T-helper 2 cell treated with Interferon-gamma antibody and Interleukin-4, amounts not matched to agents 100 ng/mL and 5 ng/mL, for 36 hours (primary cell): ENCODE data around the gene LHPP. TPM values are rescaled to one million over a fixed set of nuclear protein-coding genes. Genes with fewer than 3 reads are reported as not detected.

Source experiments
- intact Hi-C: fragments of 100-400 bp; cut with micrococcal nuclease; formaldehyde crosslinking; loops from one replicate; pipeline ENCODE4 v1.15.1; 2023
- total RNA-seq: library from RNA; stranded (reverse); gene quantifications from 2 replicates; pipeline ENCODE4 v1.2.3, GENCODE V29; 2022

The LHPP gene
- total RNA-seq, 1 donor from 2014 or later: 18.0 TPM

DNA sequence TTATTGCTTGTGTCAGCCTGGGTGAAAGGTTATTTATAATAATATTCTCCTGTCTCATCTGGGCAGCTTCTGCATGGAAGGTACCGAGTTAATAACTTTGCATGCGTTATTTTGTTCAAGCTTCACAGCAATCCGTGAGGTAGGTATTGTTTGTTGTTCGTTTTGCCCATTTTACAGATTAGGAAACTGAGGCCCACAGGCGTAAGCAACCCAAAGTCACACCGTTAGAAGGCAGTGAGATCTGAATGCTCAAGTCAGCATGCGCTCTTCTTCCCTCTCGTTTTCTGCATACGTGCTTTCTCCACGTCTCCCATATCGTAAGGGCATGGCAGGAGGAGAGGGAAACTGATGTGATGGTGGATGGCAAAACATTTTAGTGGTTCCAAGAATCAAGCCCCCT is 34.1 kb downstream of the LHPP start:
- intact Hi-C loops: no loop called here

DNA sequence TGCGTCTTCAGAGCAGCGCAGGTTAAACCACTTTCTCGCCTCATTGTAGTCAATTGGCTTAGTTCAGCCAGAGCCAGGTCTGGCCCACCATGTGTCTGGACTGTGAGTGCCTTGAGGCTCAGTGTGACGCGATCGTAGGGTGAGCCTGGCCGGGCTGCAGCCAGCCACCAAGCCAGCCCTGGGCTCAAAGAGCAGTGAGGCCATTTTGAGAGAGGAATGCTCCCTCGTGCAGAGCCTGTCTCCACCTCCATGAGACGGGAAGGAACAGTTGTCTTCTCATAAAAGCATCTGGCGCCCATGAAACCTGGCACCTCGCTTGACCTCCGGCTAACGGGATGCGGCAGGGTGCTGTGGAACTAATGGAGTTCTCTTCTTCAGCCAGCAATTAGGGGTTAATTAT is 34.5 kb downstream of the LHPP start:
- intact Hi-C loops: no loop called here

DNA sequence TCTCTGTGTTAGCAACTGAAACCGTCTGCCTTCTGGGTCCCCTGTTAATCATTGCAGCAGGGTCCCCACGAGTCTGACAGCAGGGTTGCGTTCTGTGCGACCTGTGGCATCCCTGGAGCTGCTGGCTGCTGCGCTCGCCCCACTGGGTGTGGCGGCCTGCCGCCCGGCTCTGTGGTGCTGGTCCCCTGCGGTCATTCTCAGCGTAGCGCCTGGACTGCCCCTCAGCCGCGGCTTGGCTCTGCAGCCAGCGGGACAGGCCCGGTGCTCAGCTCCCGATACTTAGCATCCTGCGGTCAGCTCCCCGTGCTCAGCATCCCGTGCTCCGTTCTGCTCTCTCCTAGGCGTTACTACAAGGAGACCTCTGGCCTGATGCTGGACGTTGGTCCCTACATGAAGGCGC is 35.0 kb downstream of the LHPP start:
- intact Hi-C loops: no loop called here

DNA sequence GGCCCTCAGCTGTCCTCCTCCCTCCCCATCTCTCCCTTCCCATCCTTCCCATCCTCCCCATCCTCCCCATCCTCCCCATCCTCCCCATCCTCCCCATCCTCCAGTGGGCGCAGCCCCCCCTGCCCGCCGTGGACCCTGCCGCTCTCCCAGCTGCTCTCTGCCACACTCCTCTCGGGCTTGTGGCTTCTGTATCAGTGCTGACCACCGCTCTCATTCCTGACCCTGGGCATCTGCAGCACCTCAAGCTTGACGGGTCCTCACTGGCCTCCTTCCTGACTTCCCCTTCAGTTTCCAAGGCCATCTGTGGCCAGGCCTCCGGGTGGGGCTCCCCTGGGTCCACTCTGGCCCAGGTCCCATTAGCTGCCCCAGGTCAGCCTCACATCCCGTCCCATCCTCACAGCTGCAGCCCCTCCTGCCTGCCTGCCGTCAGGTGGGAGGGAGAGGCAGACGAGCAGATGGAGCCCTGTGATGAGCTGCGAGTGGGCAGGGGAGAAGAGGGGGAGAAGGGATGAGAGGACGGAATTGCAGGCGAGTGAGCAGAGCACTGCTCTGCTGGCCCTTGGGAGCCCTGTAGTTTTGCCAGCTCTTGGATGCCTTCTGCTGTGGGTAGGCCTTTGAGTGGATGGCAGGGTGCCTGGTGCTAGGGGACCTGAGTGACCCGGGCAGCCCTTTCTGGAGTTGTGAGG is 35.7 kb downstream of the LHPP start:
- intact Hi-C loops: no loop called here

DNA sequence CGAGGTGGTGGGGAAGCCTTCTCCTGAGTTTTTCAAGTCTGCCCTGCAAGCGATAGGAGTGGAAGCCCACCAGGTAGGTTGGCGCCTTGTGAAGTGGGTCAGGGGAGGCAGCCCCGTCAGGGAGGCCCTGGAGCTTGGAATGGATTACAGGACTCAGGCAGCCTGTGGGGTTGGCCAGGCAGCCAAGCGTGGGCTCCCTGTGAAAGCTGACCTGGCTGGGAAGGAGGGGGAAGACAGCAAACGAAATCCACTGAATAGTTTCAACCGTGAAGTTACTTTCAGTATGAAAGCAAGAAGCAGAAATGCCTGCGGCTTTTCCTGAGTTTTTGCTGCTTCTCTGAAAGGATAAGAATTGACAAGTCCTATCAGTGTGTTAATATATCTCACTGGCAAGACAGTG is 36.4 kb downstream of the LHPP start:
- intact Hi-C loops: no loop called here

DNA sequence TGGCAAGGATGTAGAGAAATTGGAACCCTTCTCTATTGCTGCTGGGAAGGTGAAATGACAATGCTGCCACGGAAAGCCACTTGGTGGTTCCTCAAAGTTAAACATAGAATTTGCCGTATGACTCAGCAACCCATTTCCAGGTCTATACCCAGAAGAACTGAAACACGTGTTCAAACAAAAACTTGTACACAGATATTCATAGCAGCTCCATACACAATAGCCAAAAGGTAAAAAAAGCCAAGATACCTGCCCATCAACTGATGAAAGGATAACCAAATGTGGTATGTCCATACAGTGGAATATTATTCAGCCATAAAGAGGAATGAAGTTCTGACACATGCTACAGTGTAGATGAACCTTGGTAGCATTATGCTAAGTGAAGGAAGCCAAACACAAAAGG is 39.1 kb downstream of the LHPP start:
- intact Hi-C loops: no loop called here

DNA sequence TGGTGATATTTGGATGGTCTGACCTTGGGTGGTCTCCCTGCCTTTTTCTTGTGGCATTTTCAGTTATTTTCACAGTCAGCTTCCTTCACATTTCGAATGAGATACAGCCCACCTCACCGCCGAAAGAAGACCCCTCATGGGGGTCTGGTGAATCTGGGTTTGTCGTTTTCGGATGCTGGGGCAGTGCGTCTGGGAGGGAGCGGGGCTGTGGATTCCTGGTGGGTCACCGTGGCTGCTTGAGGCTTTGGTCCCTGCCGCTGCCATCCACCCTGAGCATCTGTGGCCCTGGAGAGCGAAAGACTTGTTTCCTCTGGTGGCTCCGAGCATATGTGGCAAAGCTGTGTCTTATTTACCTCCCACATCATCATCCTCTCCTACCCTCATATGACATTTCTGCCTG is 43.1 kb downstream of the LHPP start:
- intact Hi-C loops: no loop called here

DNA sequence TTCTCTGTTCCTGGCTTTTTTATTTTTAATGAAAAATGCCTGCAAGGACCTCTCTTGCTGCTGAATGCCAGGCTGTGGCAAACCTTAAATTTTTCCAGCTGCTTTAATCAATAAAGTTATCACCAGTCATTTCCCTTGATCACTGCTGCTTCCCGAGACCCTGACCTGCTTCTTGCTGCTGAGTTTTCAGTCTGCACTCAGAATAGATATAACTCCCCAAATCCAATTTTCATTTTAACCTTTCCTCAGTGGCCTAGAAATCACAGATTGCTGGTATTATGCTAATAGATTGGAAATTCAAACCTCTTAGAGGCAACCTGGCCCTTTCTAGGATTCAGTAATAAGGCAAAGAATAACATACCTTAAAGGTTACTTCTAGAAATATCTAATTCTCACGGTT is 43.7 kb downstream of the LHPP start:
- intact Hi-C loops: no loop called here

DNA sequence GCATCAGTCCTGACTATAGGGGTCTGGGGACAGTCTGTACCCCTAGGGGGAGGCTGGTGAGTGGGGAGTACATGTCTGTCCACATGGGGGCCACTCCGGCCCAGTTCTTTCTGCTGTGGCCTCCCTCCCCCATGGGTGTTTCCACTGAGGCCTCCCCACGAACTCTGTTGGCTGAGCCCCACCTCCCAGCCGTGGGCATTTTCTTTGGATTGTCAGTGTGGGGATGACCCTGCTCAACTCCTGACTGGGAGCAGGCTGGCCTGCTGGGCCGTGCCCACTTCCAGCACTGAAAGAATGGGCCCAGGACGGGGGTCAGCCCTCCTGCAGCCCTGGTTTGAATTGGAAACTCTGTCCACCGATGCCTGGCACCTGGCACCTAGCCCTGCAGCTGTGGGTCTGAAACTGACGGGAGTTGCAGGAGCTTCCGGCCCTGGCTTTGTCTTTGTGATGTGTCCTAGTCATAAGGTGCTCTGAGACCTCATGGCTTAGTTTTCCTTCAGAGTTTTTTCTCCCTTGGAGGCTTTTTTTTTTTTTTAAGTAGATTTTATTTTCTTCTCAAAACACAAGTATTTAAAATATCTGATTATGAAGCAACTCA is 46.5 kb downstream of the LHPP start:
- intact Hi-C loops: no loop called here

DNA sequence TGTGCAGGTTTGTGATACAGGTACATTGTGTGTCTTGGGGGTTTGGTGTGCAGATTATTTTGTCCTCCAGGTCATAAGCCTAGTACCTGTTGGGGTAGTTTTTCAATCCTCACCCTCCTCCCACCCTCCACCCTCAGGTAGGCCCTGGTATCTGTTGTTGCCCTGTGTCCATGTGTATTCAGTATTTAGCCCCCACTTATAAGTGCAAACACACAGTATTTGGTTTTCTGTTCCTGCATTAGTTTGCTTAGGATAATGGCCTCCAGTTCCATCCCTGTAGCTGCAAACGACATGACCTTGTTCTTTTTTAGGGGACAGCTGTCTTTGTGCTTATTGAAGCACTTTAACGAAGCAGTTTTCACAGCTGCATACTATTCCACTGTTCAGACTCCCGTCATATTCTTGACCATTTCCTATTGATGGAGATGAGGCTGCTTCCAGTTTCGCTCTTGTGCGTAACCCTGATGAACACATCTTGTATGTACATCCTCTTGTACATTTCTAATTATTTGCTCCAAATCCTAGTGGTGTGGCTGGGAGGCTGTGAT is 47.4 kb downstream of the LHPP start:
- intact Hi-C loops: no loop called here

DNA sequence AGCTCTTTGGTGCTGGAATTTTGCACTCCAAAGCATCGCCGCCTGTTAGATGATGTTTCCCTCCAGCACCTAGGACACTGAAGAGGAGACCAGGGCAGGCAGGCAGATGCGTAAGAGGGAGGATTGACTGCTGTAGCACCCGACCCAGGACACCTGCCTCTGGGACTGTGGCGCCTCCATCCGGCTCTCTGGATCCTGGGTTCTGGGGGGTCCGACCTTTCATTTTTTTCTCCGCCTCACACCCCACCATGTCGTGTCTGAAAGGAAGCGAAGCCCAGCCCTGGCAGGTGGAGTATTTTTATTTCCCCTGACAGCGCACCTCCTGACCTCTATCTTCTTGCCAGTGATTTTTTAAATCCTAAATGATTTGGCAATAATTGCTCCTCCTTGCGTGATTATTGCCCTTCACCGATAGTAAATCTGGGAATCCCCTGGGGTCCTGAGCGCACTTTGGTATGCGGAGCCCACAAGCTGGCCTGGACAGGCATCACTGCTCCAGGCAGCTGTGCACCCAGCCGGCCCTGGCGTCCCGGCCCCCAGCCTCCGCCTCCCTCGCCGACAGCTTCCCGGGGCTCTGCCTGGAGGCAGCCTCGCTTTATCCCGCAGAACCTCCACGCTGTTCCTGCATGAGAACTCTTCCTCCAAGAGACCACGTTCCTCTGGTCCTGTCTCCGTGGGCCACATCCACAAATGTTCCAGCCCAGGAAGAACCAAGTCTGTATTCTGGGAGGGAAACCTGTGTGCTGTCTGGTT is 48.4 kb downstream of the LHPP start:
- intact Hi-C loops: no loop called here

DNA sequence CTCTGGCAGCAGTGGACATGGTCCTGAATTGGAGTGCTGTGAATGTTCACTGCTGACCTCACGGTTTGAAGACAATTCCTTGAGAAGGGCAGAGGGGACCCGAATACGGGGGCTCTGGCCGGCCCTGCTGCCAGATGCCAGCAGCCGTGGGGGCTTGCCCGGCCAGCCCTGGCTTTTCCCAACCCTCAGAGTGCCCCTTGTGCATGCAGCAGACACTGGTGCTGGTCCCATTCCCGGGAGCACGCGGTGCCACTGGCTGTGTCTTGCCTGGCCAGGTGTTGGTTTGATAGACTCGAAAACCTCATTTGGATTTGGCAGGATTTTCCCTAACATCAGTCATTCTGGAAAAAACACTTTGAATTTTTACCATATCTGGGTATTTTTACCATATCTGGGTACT is 49.1 kb downstream of the LHPP start:
- intact Hi-C loops: no loop called here

DNA sequence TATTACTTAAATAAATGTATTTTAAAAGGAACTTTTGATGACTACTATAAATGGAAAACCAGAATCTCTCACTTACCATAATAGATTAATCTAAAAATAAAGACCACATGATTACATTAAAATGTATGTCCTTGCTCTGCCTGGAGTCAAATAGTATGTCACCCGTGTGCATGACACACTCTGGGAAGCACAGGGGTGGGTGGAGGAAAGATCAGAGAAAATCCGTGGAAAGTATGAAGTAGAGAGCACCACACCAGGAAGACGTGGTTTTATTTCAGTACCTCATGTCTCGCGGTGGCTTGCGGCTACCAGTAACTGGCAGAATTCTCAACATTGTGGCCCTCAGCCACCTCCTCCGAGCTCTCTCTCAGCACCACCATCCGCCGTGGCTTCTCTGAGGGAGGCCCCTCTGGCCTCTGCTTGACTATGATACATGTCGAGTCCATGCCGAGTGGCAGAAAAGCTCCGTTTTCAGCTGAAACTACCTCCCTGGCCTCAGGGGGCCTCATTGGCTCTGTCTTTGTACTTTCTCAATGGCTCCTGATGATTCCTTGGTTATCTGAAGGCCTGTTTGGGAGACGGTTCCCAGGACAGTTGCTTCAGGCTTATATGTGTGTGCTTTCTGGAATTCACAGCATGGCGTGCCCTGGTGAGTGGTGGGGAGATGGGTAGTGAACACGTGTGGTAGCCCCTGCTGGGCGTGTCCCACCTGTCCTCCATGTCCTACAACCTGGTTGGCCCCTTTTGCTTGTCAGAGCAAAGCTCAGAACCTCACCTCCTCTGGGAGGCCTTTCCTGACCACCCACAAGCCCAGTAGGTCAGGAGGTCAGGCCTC is 49.8 kb downstream of the LHPP start:
- intact Hi-C loops: no loop called here

DNA sequence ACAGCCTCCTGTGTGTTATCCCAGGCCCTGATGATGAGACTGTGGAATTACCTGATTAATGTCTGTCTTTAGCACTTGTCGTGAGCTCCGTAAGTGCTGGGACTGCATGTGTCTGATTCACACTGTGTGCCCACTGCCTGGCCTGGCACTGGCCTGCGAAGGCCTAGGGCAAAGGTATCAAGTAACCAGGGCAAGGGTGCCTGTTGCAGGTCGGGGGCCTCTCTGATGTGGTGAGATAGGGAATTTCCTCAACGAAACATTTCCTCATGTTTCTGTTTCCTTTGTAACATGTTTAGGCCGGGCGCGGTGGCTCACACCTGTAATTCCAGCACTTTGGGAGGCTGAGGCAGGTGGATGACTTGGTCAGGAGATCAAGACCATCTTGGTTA is 50.4 kb downstream of the LHPP start:
- intact Hi-C loops: no loop called here

DNA sequence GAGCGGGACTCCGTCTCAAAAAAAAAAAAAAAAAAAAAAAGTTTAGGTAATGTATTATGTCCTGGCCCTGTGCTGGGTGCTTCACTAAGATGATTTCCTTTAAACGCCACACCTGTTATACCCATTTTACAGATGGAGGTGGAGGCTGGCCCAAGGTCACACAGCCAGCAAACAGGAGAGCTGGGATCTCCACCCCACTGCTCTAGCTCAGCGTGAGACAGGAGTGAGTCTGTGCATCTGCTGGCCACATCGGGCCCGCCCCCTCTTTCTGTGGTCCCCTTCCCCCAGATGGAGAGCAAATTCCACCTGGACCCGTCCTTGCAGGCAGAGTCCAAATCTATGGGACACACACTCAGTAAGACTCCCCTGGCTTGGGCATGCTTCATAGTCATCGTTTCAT is 51.0 kb downstream of the LHPP start:
- intact Hi-C loops: no loop called here

DNA sequence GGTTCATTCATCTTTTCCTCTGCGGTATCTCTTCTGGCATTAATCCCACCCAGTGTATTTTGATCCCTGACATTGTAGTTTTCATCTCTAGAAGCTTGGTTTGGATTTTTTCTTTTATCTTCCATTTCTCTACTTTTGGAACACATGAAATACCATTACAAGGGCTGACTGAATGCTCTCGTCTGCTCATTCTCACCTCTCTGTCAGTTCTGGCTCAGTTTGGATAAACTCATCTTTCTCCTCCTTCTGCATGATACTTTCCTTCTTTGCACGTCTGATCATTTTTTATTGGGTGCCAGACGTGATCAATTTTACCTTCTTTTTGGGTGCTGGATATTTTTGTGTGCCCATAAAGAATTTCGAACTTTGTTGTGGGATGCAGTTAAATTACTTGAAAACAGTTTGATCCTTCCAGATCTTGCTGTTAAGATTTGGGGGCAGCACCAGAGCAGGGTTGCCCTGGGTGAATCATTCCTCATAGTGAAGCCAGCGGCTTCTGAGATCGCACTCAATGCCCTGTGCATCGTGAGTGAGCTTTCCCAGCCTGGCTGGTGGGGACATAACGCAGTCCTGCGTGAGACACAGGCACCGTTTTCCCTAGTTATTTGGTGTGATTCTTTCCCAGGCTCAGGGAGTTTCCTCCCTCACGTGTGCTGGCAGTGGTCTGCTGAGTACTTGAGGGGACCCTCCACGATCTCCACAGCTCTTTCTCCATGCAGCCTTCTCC is 53.8 kb downstream of the LHPP start:
- intact Hi-C loops: no loop called here

DNA sequence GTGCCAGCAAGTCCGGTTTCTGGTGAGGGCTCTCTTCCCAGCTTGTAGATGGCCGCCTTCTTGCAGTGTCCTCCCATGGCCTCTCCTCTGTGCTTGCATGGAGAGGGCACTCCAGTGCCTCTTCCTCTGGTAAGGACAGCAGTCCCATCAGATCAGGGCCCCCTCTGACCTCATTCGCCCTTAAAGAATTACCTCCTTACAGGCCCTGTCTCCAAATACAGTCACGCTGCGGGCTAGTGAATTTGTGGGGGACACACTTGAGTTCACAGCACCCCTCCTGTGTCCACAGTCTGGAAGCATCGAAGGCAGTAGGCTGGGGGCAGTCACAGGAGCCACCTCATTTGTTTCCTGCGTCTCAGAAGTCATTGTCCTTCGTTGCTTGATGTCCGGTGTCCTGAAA is 54.6 kb downstream of the LHPP start:
- intact Hi-C loops: no loop called here

DNA sequence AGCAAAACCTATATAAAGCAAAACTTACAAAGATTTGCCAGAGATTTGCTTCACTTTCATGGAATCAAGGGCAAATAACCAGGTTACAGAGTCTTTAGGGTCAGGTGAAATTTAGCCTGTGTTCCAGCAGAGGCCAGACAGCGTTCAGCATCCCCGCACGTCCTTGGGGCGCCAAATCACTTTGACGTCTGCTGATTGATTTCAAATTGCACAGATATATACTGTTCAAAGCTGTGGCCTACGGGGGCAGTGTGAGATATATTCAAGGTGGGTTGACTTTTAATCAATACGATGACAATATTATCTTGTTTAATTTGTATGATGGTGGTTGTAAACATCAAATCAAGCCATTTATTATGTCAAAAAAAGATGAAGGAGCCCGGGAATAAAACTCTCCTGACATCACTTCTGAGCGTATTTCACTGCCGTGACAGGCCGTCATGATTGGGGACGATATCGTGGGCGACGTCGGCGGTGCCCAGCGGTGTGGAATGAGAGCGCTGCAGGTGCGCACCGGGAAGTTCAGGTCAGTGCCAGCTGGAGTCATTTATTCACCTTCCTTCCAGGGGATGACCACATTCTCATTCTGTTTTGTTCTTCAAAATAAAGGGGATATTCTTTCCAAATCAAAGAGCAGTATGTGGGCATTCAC is 55.2 kb downstream of the LHPP start:
- intact Hi-C loops: no loop called here

DNA sequence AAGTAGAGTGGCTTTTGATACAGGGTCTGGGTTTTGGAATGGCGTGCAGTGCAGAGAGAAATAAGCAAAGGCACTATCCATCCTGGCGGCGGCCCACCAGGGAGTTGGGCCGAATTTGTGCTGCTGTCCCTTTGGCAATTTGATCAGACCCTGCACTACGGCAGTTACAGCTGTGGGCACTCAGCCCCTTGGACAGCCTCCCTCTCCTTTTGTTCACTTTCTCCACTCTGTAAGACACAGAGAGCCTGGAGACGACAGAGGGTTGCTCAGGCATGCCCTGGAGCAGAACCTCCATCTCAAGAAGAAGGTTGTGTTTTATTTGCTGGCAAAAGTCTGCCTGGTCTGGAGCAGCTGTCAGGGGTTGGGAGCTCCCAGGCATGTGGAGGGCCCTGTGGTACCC is 55.8 kb downstream of the LHPP start:
- intact Hi-C loops: no loop called here

DNA sequence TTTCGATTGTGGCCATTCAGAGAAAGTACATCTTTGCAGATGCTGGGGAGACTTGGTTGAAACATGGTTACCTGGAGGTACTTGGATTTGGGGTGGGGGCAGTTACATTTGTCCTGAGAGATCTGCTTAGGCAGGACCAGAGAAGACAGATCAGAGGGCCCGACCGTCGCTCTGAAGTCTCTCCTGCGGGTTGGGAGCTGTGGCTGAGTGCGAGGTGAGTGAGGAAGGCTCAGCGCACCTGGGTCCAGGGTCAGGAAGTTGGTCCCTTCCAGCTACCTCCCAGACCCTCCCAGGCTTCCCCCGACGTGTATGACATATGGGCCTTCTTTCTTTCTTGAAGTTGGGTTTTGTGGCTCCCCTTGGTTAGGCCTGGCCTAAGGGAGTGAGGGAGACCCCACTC is 56.3 kb downstream of the LHPP start:
- intact Hi-C loops: no loop called here

DNA sequence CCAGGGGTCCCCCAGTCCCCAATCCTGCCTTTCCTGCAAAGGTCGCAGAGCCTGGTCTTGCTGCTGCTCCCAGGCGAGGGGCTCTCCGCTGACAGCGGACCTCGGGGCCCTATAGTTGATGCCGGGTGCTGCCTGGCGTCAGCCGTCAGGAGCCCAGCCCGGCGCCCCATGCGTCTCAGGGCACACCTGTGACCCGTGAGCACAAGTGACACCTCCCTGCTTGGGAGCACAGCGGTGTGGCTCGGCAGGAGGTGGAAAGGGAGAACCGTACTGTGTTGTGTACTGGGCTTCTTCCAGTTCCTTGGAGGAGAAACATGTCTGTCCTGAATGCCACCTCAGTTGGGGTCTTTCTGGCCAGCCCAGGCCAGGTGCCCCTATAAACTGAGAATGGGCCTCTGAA is 56.7 kb downstream of the LHPP start:
- intact Hi-C loops: no loop called here
